Fibroblast of skin of back (primary cell): ENCODE results near the gene CPLANE2. TPM values are rescaled to one million over a fixed set of nuclear protein-coding genes. Genes with fewer than 3 reads are reported as not detected.
"Not testable (repeated sequence)": the region's sequence is repeated elsewhere in the genome, so short reads cannot be mapped to it uniquely, and the experiment has no call there.

ENCODE experiments used
- DNase-seq: peaks from one replicate; pipeline ENCODE4 v3.0.0-alpha.2; 2013
- polyA plus RNA-seq, 2 experiments: library from polyadenylated mRNA; unstranded; fragments of 120-200 nt; gene quantifications; one replicate each; pipeline ENCODE4 v1.2.1, GENCODE V29; 2013; ENCODE audit not compliant: insufficient read length in 2 of 2

Gene CPLANE2
- polyA plus RNA-seq (2013, experiment 1 of 2; ENCODE audit: insufficient read length): 2.9 TPM
- 3.6 TPM for polyA plus RNA-seq (2013, experiment 2 of 2; ENCODE audit: insufficient read length)

DNA sequence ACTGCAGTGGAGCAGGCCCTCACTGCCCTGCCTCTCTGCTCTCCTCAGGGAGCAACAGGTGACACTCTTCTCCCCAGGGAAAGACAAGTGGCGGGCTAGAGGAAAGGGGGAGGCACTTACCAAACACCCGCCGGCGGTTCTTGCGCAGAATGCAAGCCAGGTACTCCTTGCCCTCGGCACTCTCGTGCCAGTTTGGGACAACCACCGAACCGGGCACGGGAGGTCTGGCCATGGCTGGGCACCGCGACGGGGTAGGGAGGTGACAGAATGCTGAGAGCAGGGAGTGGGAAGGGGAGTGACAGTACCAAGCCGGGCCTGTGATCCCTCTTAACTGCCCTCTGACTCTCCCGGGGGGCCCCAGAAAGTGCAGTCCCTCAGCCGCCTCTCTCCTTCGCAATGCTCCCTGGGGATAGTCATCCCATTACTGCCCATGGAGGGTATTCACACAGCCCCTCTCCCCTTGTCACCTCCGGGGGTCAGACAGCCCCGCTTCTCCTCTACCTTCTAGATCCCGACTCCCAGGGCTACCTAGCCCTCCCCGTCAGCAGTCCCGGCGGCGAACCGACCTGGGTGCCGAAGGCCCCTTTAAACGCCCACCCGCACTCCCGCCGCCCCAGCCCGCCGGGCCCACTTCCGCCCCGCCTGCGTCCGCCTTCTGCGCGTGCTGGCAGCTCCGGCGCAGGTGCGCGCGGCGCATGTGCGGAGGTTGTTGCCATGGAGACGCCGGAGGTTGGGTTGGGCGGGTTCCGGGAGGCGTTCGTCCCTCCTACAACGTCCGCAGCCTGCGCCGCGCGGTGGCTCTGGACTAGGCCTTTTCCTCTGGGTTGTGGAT, at the start of gene CPLANE2:
CPLANE2 (minus strand) TSS at position 673 of the 832 bp plus-strand sequence; CDS start at position 232, 441 bp downstream.
- DNase-seq: peak; percentile 87

- no peak for DNase-seq
Measured at GRCh38 chr1:16286122-16286521, 49.1 kb upstream of the CPLANE2 start.

DNA sequence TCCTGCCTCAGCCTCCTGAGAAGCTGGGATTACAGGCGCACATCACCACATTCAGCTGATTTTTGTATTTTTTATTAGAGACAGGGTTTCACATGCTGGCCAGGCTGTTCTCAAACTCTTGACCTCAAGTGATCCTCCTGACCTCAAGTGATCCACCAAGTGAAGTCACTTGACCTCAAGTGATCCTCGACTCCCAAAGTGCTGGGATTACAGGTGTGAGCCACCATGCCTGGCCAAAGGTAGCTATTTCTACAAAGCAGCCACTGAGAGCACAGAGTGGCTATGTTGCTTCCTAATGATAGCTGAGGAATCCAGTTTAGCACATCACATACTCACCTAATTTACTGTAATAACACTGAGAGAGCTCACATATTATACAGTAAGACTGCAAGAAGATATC, 44.8 kb upstream of the CPLANE2 start:
- no peak for DNase-seq

DNA sequence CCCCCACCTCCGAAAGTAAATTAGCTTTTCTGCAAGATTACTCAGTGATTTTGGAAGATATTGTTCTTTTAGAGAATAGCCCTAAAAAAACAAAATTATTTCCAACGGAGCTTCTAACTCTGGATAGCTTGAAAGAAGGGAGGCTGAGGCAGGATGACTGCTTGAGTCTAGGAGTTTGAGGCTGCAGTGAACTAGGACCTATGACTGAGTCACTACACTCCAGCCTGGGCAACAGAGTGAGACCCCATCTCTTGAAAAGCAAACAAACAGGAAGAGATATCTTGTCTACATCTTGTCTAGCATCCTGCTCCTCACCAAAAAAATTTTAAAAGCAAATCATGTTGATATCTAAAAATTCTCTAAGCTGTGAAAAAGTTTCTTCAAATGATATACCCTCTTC, 42.2 kb upstream of the CPLANE2 start:
- no peak for DNase-seq

DNA sequence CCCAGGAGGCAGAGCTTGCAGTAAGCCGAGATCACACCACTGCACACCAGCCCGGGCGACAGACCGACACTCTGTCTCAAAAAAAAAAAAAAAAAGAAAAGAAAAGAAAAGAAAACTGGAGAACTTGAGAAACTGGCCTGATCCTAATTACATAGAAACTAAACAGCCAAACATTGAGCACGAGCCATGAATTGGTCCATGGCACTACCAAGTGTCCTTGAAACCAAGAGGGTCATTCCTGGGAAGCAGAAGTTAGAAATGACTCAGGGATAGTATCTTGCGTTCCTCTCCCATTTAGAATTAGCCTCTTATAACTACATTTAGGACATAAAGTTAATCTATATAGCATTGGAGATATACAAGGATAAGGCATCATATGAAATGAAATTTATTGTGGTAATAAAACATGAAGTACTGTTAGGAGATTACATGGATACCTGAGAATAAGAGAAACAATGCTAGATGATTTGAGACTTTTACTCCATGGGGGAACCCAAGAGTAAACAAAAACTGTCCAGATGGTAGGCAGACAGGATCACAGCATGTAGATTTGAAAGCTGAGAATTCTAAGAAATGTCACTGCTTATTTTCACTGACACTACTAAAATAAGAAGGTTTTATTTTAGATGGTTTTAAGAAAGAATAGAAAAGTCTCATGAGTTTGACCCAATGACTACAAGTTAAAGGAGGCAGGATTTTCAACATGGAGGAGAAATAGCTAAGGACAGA, 39.5 kb upstream of the CPLANE2 start:
- DNase-seq: no peak

DNA sequence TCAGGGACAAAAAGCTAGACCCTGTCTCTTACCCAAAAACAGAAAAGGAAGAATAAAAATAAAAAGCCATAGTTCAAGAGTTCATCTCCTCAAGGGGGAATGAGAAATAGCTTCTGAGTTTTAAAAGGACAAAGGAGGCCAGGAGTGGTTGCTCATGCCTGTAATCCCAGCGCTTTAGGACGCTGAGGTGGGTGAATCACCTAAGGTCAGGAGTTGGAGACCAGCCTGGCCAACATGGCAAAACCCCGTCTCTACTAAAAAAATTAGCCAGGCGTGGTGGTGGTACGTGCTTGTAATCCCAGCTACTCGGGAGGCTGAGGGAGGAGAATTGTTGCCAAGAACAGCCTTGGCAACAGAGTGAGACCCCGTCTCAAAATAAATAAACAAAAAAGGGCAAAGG, 38.6 kb upstream of the CPLANE2 start:
- DNase-seq: no peak

- no peak for DNase-seq
Measured at GRCh38 chr1:16267690-16268180, 30.8 kb upstream of the CPLANE2 start.

DNA sequence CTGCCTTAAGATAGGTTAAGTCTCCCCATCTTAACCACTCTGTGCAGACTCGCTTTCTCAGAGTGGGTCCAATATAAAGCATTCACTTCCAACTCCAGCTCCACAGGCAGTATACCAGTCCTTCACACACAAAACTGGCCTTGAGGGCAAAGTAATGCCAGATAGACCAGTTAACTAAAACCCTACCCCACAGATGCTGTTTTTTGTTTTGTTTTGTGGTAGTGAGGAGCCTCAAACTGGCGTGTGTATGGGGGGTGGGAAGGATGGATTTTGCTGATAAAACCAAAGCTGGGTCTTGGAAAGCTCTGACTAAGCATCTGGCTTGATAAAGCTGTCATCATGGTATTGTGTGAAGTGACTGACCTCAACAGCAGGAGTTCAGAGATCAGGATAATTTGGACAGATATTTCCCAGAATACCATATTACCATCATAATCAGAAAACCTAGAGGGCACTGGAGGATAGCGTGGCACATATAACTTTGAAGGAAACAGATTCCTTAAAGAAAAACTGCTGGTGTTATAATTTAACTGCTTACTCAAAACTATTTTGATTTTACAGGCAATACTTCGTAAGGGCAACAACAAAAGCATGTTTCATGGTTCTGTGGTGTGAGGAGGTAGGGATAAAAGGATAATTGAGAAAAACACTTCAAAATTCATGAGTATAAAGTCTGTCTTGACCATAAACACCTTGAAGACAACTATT, 29.6 kb upstream of the CPLANE2 start:
- DNase-seq: peak; percentile 24

- no peak for DNase-seq
Measured at GRCh38 chr1:16262067-16262466, 25.1 kb upstream of the CPLANE2 start.

DNA sequence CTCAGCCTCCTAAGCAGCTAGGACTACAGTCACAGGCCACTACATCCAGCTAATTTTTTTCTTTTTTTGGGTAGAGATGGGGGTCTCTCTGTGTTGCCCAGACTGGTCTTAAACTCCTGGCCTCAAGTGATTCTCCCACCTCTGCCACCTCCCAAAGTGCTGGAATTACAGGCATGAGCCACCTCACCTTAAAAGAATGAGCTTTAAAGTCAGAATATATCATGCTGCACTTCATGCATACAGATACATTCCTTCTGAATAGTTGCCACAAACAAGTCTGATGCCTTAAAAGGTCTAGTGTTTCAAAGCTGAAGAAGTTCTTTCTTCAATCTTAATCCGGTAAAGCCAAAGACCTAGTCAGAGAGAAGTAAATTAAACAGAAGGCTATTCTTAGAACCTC, 23.8 kb upstream of the CPLANE2 start:
- peak; percentile 86 for DNase-seq

GRCh38 chr1:16258591-16259135, 21.7 kb upstream of the CPLANE2 start:
- DNase-seq: peak; percentile 40

GRCh38 chr1:16257968-16258367, 21.0 kb upstream of the CPLANE2 start:
- no peak for DNase-seq

DNA sequence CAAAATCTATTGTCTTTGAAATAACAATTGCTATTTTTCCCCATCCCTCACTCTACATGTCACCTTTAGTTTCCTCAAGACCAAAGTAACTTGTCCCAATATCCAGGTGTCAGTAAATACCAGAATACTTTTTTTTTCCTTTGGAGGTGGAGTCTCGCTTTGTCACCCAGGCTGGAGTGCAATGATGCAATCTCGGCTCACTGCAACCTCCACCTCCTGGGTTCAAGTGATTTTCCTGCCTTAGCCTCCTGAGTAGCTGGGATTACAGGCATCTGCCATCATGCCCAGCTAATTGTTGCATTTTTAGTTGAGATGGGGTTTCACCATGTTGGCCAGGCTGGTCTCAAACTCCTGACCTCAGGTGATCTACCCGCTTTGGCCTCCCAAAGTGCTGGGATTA, 20.6 kb upstream of the CPLANE2 start:
- not testable (repeated sequence) for DNase-seq

- no peak for DNase-seq
Measured at GRCh38 chr1:16256478-16256877, 19.5 kb upstream of the CPLANE2 start.

- no peak for DNase-seq
Measured at GRCh38 chr1:16254263-16254928, 17.4 kb upstream of the CPLANE2 start.

DNA sequence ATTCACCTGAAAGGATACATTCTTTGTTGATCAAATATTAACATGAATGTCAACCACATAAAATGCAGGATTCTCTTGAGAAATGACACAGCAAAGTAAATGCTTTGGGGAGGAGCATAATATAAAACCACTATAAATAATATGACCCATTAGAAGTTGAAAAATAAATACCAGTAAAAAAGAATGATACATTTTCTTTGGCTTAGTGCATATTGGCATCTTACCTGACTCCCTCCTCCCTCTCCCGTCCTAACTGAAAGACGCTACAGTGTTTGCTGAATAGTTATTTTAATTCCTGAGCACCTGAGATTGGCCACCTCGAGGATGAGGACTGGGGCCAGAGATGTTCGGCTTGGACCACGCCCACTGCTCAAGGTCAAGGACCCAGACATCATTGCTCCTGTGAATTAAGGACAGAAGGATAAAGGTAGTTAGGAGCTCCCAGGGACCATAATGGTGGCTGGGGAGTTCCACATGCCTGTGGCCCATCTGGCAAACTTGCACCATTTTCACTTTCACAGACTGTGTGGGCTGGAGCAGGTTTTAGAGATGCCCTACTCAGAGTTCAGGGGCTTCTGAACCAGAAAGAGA, 16.4 kb upstream of the CPLANE2 start:
- no peak for DNase-seq

GRCh38 chr1:16252912-16253311, 15.9 kb upstream of the CPLANE2 start:
- DNase-seq: no peak

GRCh38 chr1:16251381-16251780, 14.4 kb upstream of the CPLANE2 start:
- DNase-seq: no peak

GRCh38 chr1:16250524-16251251, 13.7 kb upstream of the CPLANE2 start:
- DNase-seq: peak; percentile 72

DNA sequence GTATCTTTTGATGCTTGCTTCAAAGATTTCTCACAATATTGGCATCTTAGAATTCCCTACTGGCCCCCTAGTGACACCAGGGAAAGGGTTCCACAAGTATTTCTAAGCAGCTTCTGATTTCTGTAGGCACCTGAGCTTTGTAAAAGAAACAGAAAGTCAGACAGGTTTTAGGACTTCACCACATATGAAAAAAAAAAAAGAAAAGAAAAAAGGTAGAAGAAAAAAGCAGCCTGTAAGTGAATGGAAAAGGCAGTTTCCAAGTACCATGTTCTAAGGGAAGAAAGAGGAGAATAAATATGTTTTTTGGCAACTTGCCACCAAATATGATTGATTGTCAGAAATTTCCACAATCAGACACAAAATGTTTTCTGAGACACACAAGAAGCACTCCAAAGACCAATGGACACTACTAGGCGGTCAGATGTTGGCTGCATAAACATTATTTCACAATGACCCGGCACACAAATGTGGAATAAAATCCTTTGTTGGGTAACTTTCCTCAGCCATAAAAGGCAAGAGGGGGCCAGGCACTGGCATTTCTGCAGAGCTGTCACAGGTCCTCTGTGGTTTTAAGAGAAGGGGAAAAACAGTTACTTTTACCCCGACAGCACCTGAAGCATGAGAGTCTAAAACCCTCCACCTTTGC, 12.7 kb upstream of the CPLANE2 start:
- no peak for DNase-seq
